HL-60 (cell line): ENCODE measurements around the gene ATP5MG.

Experiments
- DNase-seq, 2 experiments: peaks; one replicate each; pipeline ENCODE4 v3.0.0-alpha.2; 2010 to 2020; ENCODE audit warnings: low read depth in 1 of 2, low spot score in 1 of 2
- H3K27ac ChIP-seq: fragments of 250-450 bp; sonication (Bioruptor Pico); replicated peaks from 2 replicates; pipeline ENCODE4 v1.5.1; 2020; ENCODE audit warnings: mild to moderate bottlenecking, moderate library complexity
- H3K27me3 ChIP-seq: fragments of 250-450 bp; sonication (Bioruptor Pico); 2 replicates; pipeline ENCODE4 v1.5.1; 2021; ENCODE audit warnings: mild to moderate bottlenecking, moderate library complexity; ENCODE audit not compliant: insufficient read depth, poor library complexity, severe bottlenecking
- H3K4me3 ChIP-seq: replicated peaks from 2 replicates; pipeline ENCODE4 v1.5.1; 2011; ENCODE audit warnings: mild to moderate bottlenecking, control low read depth, low read length; ENCODE audit not compliant: insufficient read depth
- CTCF ChIP-seq: IDR thresholded peaks from one replicate; pipeline ENCODE4 v1.5.1; 2011; ENCODE audit warnings: low read length, control low read depth, inconsistent platforms; ENCODE audit not compliant: insufficient read depth
- GABPA ChIP-seq: IDR thresholded peaks from 2 replicates; pipeline ENCODE4 v1.6.1; 2012; ENCODE audit warnings: low read depth
- POLR2AphosphoS5 ChIP-seq: IDR thresholded peaks from 2 replicates; pipeline ENCODE4 v1.6.1; 2012; ENCODE audit warnings: low read depth
- REST ChIP-seq: IDR thresholded peaks from 2 replicates; pipeline ENCODE4 v1.6.1; 2012; ENCODE audit warnings: low read depth; ENCODE audit not compliant: insufficient replicate concordance
- SPI1 ChIP-seq: IDR thresholded peaks from 2 replicates; pipeline ENCODE4 v1.6.1; 2012; ENCODE audit warnings: low read depth, mild to moderate bottlenecking, borderline replicate concordance
- long read RNA-seq: library from polyadenylated mRNA; unstranded; transcript quantifications from one replicate; pipeline ENCODE4 v2.0.0, GENCODE V29; 2020

The ATP5MG gene
- long read RNA-seq, transcript ATP5MG-201 (3 exons, 1,577 nt) = major isoform, 149 of 154 reads
- long read RNA-seq, partial matches to known transcripts = 0 of 154 reads
- long read RNA-seq, other reads (novel, unspliced or antisense) = 1 of 154 reads

- DNase-seq = peak; percentile 81 to 90
- peak within 1 kb of the TSS; percentile 96 for H3K27ac ChIP-seq
- peak within 1 kb of the TSS; percentile 87 for H3K4me3 ChIP-seq
- no peaks in the 10 kb centered on the region for H3K27me3 ChIP-seq
- no peak for TF ChIP-seq REST
- TF ChIP-seq POLR2AphosphoS5 = peak; percentile 24
Observed at GRCh38 chr11:118401151-118401879, at the start of gene ATP5MG. TSS of gene ATP5MG (plus strand) at chr11:118401606. CDS start at chr11:118401666, 60 bp downstream.

GRCh38 chr11:118353084-118353710 lies 48.2 kb upstream of the ATP5MG start:
- no peak for DNase-seq
- H3K27me3 ChIP-seq = no peaks in the 10 kb centered on the region
- TF ChIP-seq CTCF (peak; percentile 11), GABPA (no peak)
- no peak overlapping the region for H3K4me3 ChIP-seq
- no peak overlapping the region for H3K27ac ChIP-seq

- Histone ChIP-seq H3K4me3 (no peak overlapping the region), H3K27me3 (no peaks in the 10 kb centered on the region), H3K27ac (no peak overlapping the region)
- DNase-seq = no peak
- TF ChIP-seq POLR2AphosphoS5 = no peak
- no peak for TF ChIP-seq REST
- no peak for TF ChIP-seq SPI1
- no peak for TF ChIP-seq GABPA
- TF ChIP-seq CTCF = no peak
Observed at GRCh38 chr11:118358071-118358470, 43.3 kb upstream of the ATP5MG start.

- H3K4me3 ChIP-seq = peak within 1 kb of the TSS; percentile 81
- H3K27me3 ChIP-seq = no peaks in the 10 kb centered on the region
- H3K27ac ChIP-seq = peak within 1 kb of the TSS; percentile 60
- peak; percentile 90 for TF ChIP-seq POLR2AphosphoS5
- no peak for TF ChIP-seq CTCF
- peak; percentile 96 for TF ChIP-seq GABPA
- peak; percentile 59; the same call in 1 of the 2 replicates for TF ChIP-seq SPI1
- no peak for TF ChIP-seq REST
- peak; percentile 98 for DNase-seq
Observed at GRCh38 chr11:118359295-118359958, 42.0 kb upstream of the ATP5MG start, which contains the start of gene UBE4A. TSS of gene UBE4A (plus strand) at chr11:118359600. CDS start at chr11:118365081, 5,481 bp downstream.
